PC-9 (cell line): ENCODE data around the gene TRUB2. TPM values are rescaled to one million over a fixed set of nuclear protein-coding genes. Genes with fewer than 3 reads are reported as not detected.

Experiments
- BruUV-seq: library from RNA; stranded (reverse); fragments of 400-500 nt; replicated peaks from 2 replicates; lab custom pipeline; 2021; lab: Mats Ljungman, UMichigan
- CTCF ChIA-PET: fragments of 300-600 bp; sonication (Branson Sonifier 250); formaldehyde crosslinking; loops from one replicate; lab custom pipeline; 2022; ENCODE audit warnings: antibody characterized with exemption; lab: Charles Lee
- POLR2A ChIA-PET: fragments of 300-600 bp; sonication (Branson Sonifier 250); formaldehyde crosslinking; loops from one replicate; lab custom pipeline; 2022; ENCODE audit warnings: antibody characterized with exemption; ENCODE audit not compliant: unreplicated experiment; lab: Charles Lee
- DNase-seq, 2 experiments: peaks; one replicate each; pipeline versions ENCODE4 v3.0.0 to v3.0.0-alpha.2; 2015 to 2022; ENCODE audit warnings: mixed read lengths in 1 of 2
- H2AFZ ChIP-seq: fragments of 200-600 bp; sonication (generic); 2 replicates; pipeline ENCODE4 v1.8.1; 2017; ENCODE audit warnings: antibody characterized with exemption
- H3F3A ChIP-seq: fragments of 200-600 bp; sonication (generic); 2 replicates; pipeline ENCODE4 v1.8.1; 2017; ENCODE audit warnings: antibody characterized with exemption, mild to moderate bottlenecking, low read depth; ENCODE audit not compliant: insufficient read depth
- H3K27ac ChIP-seq: fragments of 200-600 bp; sonication (generic); 2 replicates; pipeline ENCODE4 v1.6.1; 2016; ENCODE audit warnings: mixed run types
- H3K27me3 ChIP-seq: fragments of 200-600 bp; sonication (generic); 2 replicates; pipeline ENCODE4 v1.6.1; 2016; ENCODE audit warnings: low read depth, mixed run types; ENCODE audit not compliant: insufficient read depth
- H3K36me3 ChIP-seq: fragments of 200-600 bp; sonication (generic); 2 replicates; pipeline ENCODE4 v1.6.1; 2016; ENCODE audit warnings: low read depth, mixed run types
- H3K4me1 ChIP-seq: fragments of 200-600 bp; sonication (generic); replicated peaks from 2 replicates; pipeline ENCODE4 v1.6.1; 2016; ENCODE audit warnings: mixed run types; ENCODE audit not compliant: insufficient read depth
- H3K4me2 ChIP-seq: fragments of 200-600 bp; sonication (generic); 2 replicates; pipeline ENCODE4 v1.6.1; 2017; ENCODE audit warnings: mixed run types
- H3K4me3 ChIP-seq: fragments of 200-600 bp; sonication (generic); 2 replicates; pipeline ENCODE4 v1.6.1; 2016; ENCODE audit warnings: mixed run types
- H3K79me2 ChIP-seq: fragments of 200-600 bp; sonication (generic); 2 replicates; pipeline ENCODE4 v1.6.1; 2017; ENCODE audit warnings: low read depth, mixed run types
- H3K9me2 ChIP-seq: fragments of 200-600 bp; sonication (generic); 2 replicates; pipeline ENCODE4 v1.8.1; 2017; ENCODE audit warnings: mild to moderate bottlenecking; ENCODE audit not compliant: insufficient read depth
- H3K9me3 ChIP-seq: fragments of 200-600 bp; sonication (generic); 2 replicates; pipeline ENCODE4 v1.8.1; 2016; ENCODE audit warnings: low read depth; ENCODE audit not compliant: insufficient read depth
- H4K20me1 ChIP-seq: fragments of 200-600 bp; sonication (generic); 2 replicates; pipeline ENCODE4 v1.8.1; 2017; ENCODE audit not compliant: insufficient read depth
- EZH2 ChIP-seq: fragments of 200-600 bp; sonication (generic); IDR thresholded peaks from 2 replicates; pipeline ENCODE4 v1.8.0; 2017; ENCODE audit warnings: antibody characterized with exemption, low read depth
- intact Hi-C: fragments of 100-400 bp; cut with micrococcal nuclease; formaldehyde crosslinking; loops from one replicate; pipeline ENCODE4 v1.10.0; 2022; ENCODE audit not compliant: unreplicated experiment
- total RNA-seq: library from RNA; stranded (reverse); gene quantifications from 2 replicates; pipeline ENCODE4 v1.2.3, GENCODE V29; 2021
- TF ChIP-seq, protein P1 (sequence below): fragments of 200-600 bp; sonication (generic); conservative IDR thresholded peaks from 2 replicates; pipeline ENCODE4 v1.6.1; 2017; ENCODE audit warnings: mixed run types, antibody characterized with exemption, mild to moderate bottlenecking, moderate library complexity

The TRUB2 gene
- total RNA-seq, 1 experiment from 2014 or later, result 62.1 TPM

DNA sequence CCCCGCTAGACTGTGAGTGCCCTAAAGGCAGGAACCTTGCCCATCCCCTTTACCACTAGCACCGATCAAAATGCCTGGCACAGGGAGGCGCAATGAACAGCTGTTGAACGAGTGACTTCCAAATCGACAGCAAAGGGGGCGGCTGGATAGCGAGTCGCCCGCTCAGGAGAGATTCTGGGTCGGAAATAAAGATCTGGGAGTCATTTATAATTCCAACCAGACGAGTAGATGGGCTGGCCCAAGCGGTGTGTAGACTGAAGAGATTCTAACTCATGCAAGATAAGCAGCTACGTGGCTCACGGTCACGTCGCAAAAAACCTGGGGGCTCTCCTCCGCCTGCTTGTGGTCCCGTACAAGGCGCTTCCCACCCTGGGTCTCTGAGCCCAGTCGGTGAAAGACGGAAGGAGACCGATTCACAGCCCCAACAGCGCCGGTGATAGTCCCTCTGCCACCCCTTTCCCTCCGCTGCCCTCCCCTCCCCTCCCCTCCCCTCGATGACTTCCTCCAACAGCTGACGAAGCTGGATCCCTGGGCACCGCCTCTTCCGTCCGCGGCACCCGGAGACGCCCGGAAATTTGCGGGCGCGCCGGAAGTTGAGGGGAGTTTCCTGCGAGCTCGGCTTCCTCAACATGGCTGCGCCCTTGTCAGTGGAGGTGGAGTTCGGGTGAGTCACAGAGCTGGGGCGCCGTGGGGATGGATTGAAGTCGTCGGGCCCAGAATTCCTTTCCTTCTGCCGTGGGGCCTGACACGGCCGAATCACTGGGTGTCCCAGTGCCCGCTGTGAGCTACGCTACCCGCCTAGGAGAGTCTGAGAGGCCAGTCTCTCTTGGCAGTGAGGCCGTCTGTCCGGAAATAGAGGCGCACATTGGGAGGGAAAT is 48.7 kb upstream of the TRUB2 start, which contains the start of gene URM1:
URM1 (plus strand) TSS at position 623 of the 878 bp plus-strand sequence; CDS start at position 630, 7 bp downstream.
- no peaks in the 10 kb centered on the region for H4K20me1 ChIP-seq
- no peaks in the 10 kb centered on the region for H3K27me3 ChIP-seq
- BruUV-seq, result TSS peak; percentile 96
- intact Hi-C loops, result loop anchor here (2.0 to 5.0 kb wide), 2 partner anchors 50 to 741 kb away; partner anchors contain the start of genes CERCAM, CRAT and PTPA
- peaks cover 21% of the 10 kb centered on the region for H3F3A ChIP-seq
- peak within 1 kb of the TSS; percentile 96 for H2AFZ ChIP-seq
- no peaks in the 10 kb centered on the region; the same call in 1 of the 2 replicates for H3K36me3 ChIP-seq
- TF ChIP-seq, protein P1, sequence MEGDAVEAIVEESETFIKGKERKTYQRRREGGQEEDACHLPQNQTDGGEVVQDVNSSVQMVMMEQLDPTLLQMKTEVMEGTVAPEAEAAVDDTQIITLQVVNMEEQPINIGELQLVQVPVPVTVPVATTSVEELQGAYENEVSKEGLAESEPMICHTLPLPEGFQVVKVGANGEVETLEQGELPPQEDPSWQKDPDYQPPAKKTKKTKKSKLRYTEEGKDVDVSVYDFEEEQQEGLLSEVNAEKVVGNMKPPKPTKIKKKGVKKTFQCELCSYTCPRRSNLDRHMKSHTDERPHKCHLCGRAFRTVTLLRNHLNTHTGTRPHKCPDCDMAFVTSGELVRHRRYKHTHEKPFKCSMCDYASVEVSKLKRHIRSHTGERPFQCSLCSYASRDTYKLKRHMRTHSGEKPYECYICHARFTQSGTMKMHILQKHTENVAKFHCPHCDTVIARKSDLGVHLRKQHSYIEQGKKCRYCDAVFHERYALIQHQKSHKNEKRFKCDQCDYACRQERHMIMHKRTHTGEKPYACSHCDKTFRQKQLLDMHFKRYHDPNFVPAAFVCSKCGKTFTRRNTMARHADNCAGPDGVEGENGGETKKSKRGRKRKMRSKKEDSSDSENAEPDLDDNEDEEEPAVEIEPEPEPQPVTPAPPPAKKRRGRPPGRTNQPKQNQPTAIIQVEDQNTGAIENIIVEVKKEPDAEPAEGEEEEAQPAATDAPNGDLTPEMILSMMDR, result no peak
- no peak for TF ChIP-seq EZH2
- no peaks in the 10 kb centered on the region for H3K9me2 ChIP-seq
- peak within 1 kb of the TSS; percentile 96 for H3K4me2 ChIP-seq
- H3K4me1 ChIP-seq, result peaks cover 18% of the 10 kb centered on the region; the same call in 1 of the 2 replicates
- peak; percentile 97 for DNase-seq
- ChIA-PET CTCF (interaction anchor here (0.5 to 1.3 kb wide), 7 partner anchors 9 to 418 kb away, joined by 3 to 6 read pairs (median 3); no protein-coding TSS in a partner anchor), POLR2A (interaction anchor here (0.5 to 1.3 kb wide), 8 partner anchors 50 to 798 kb away, joined by 3 to 7 read pairs (median 3); partner anchors contain the start of genes CERCAM, GOLGA2, PHYHD1 and SWI5)
- H3K9me3 ChIP-seq, result no peaks in the 10 kb centered on the region
- peaks cover 41% of the 10 kb centered on the region for H3K79me2 ChIP-seq
- peak within 1 kb of the TSS; percentile 66 for H3K4me3 ChIP-seq
- H3K27ac ChIP-seq, result peak within 1 kb of the TSS; percentile 54

DNA sequence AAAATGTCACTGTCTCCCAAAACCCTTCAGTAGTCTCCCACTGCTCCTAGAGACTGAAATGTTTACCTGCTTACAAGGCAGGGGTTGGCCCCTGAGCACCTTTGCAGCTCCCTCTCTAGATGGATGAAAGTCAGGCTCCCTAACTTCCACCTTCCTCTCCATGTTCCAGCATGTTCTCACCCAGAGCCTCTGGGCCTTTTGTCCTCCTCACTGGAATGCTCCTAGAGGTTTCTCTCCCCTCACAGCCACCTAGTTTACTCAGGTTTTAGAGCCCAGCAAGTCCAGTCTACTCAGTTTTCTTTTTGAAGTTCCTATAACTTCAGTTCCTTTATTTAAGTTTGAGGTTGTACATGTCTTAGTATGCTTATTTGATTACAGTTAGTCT is 48.1 kb upstream of the TRUB2 start:
- H4K20me1 ChIP-seq, result no peaks in the 10 kb centered on the region
- H3K4me3 ChIP-seq, result peak overlapping the region; percentile 66
- no peak for TF ChIP-seq EZH2
- TF ChIP-seq, protein P1, result no peak
- peaks cover 21% of the 10 kb centered on the region for H3F3A ChIP-seq
- intact Hi-C loops, result loop anchor here (2.0 to 5.0 kb wide), 2 partner anchors 50 to 742 kb away; partner anchors contain the start of genes CERCAM, CRAT and PTPA
- no peaks in the 10 kb centered on the region; the same call in 1 of the 2 replicates for H3K36me3 ChIP-seq
- H3K9me3 ChIP-seq, result no peaks in the 10 kb centered on the region
- ChIA-PET CTCF (interaction anchor here (0.6 to 0.9 kb wide), 4 partner anchors 8 to 400 kb away, joined by 3 to 6 read pairs (median 3); no protein-coding TSS in a partner anchor), POLR2A (interaction anchor here (0.6 to 1.3 kb wide), 2 partner anchors 94 to 550 kb away, joined by 3 to 5 read pairs; partner anchors contain the start of genes GOLGA2, PHYHD1 and SWI5)
- no peak for DNase-seq
- H2AFZ ChIP-seq, result peak overlapping the region; percentile 96
- H3K27ac ChIP-seq, result peak overlapping the region; percentile 42
- H3K79me2 ChIP-seq, result peaks cover 36% of the 10 kb centered on the region
- no TSS peak for BruUV-seq
- H3K4me2 ChIP-seq, result peak overlapping the region; percentile 96
- peaks cover 18% of the 10 kb centered on the region; the same call in 1 of the 2 replicates for H3K4me1 ChIP-seq
- no peaks in the 10 kb centered on the region for H3K27me3 ChIP-seq
- H3K9me2 ChIP-seq, result no peaks in the 10 kb centered on the region
